ENCODE data around the gene GABARAPL2.
"Not testable (repeated sequence)": the region's sequence is repeated elsewhere in the genome, so short reads cannot be mapped to it uniquely, and the experiment has no call there.

GABARAPL2 gene

DNA sequence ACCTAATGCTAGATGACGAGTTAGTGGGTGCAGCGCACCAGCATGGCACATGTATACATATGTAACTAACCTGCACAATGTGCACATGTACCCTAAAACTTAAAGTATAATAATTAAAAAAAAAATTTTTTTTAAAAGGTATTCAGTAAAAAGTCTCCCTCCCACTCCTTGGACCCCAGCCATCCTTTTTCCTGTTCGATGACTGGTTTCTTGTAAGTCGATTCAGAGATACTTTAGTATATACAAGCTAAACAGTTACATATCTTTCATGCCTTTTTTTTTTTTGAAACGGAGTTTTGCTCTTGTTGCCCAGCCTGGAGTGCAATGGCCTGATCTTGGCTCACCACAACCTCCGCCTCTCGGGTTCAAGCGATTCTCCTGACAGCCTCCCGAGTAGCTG is 25.7 kb downstream of the GABARAPL2 start:
- not testable (repeated sequence) for DNase-seq (ENCODE audit: low read depth)

DNA sequence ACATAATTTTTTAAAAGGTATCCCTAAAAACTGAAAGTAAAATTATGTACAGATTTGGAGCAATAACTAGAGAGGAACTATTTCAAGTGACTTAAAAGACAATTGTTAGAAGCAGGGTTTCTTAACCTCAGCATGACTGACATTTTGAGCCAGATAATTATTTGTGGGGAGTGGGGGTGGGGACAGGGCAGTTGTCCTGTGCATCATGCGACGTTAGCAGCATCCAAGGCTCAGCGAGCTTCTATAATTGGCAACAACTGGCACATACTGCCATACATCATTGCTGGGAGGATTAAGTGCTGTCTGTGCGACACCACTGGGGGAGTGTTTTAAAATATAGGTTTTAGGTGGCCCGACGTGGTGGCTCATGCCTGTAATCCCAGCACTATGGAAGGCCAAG is 27.1 kb downstream of the GABARAPL2 start:
- DNase-seq (ENCODE audit: low read depth) = no peak

DNA sequence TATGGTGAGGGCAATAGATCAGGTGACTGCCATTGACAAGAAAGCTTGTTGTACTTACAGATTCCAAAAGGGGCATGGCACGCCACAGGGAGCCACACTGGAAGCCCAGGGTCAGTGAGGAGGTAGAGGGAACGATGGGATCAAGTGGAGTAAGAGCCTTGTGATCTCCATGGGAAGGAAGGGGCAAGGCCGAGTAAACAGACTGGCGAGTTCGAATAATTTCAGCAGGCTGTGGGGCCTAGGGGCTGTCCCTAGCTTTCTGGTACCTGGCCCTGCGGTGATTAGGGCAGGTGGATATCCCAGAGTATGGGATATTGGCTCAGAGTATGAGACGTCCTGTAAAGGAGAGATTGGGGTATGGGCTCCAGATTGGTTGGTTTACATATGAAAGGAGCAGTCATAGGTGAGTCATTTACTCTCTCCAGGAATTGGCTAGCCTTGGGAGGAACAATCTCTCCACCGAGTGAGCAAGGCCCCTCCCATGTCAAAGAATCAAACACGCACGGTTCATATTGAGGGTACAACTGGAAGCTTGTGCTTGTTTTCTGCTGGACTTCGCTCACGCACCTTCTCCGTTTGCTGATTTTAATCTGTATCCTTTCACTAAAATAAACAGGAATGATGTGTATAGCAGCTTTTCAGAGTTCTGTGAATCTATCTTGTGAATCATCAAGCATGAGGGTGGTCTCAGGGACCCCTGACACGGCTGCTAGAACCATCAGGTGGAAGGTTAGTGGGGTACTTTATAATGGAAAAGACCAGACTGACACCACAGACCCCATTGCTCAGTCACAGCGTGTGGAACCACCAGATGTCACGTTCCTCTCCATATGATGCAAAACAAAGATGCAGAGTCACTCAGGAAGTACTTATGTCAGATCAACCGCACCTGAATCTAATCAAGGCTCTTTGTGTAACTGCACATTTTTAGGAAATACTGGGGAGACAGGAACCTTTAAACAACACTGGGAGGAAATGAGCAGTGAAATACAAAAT is 27.9 kb downstream of the GABARAPL2 start:
- no peak for DNase-seq (ENCODE audit: low read depth)

DNA sequence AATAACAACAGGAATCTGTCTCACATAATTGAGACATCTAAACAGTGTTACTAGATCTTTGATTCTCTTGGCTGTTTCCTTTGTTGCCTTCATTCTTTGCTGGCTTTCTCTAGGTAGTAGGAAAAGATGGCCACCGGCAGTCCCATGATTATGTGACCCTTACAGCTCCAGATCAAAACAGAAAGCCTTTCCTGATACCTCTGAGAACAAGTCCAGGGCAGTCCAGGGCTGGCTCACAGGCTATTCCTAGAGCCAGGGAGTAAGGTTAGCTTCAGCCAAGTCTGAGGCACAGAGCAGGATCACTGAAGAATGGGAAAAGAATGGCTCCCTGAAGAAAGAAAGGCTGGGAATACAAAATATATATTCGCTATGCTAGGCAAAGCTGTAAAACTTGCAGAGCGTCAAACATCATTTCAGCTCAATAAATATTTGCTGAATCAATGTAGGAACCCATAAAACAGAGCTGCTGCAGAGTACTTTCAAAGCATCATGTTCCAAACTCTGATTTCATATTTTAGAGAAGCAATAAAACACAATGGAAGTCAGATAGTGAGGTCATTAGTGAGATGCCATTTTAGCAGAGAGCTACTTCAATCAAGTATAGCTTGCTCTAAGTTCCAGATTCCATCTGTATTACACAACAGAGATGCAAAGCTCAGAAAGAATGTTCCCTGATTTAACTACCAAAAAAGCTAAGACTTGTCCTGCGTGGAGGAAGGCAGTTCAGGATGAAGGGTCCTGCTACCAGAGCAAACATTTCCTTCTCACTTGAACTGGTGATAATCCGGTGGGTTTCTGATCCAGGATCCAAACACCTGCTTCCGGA is 33.5 kb downstream of the GABARAPL2 start:
- DNase-seq (ENCODE audit: low read depth) = no peak

DNA sequence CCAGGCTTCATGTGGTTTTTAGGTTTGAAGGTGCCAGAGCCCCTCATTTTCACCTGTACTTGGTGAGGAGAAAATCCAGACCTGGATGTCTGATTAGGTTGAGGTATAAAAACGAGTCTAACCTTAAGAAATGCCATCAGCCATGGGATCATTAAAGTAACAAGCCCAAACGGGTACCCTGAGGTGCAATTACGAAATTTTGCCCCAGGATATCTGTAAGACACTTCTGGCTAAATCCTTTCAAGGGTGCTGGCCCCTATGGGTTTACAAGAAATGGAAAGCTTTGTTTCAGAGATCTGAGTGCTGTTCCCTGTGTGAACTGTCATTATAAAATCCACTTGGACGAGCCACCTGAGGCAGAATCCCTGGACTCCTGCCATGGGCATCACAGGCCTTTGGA is 37.1 kb downstream of the GABARAPL2 start:
- no peak for DNase-seq (ENCODE audit: low read depth)

DNA sequence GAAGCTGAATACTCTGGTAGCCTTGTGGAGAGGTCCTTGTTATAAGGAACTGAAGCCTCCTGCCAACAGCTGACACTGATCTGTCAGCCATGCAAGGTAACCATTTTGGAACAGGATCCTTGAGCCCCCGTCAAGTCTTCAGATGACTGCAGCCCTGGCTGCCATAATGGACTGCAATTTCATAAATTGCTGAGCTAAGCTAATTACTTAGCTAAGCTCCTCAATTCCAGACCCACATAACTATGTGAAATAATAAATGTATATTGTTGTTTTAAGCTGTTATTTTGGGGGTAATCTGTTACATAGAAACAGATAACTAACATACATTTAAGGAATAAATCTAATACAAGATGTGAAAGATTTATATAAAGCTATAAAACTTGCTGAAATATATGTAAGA is 40.3 kb downstream of the GABARAPL2 start:
- no peak for DNase-seq (ENCODE audit: low read depth)

DNA sequence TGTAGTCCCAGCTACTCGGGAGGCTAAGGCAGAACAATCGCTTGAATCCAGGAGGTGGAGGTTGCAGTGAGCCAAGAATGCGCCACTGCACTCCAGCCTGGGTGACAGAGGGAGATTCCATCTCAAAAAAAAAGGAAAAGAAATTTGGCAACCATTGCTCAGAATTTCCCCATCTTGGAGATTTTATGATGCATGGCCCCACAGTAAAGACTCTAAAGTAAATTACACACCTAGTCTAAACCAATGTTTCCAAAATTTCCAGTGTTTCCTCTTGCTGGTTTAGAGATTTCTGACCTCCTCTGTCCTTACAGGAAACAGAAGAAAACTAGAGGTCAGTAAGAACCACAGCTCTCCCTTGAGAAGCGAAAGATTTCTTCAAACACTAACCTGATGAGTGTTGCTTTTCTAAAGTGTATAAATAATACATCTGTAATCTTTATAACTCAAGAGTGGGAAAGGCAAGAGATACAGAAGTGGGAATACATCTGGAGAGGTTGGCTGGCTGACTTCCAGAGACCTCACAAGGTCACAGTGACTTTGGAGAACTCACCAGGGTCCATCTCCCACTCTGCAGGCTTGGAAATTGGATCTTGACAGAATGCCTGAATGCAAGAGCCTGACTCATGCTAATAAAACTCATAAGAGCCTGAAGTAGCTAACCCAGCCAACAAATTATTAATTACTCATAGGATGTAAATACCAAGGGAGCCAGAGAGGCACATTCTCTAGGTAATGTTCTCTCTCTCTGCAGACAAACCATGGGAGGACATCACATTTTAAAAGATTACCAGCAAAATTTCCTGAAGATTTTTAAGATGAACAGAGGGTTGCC is 48.1 kb downstream of the GABARAPL2 start:
- DNase-seq (ENCODE audit: low read depth) = no peak

DNA sequence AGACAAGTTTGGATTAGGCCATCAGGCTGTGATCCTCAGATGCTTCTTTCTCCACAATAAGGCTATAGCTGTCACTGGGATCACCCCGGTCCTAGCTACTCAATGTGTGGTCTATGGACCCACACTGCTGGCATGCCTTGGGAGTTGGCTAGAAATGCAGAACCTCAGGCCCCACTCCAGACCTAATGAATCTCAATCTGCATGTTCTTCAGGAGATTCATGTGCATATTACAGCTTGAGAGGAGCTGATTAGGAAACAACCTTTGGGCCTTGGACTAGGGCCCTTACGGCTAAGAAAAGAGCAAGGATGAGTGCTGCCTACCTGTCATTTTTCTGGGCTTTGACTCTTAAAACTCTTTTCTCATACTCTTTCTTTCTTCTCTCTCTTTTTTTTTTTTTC is 49.4 kb downstream of the GABARAPL2 start:
- DNase-seq (ENCODE audit: low read depth) = no peak

DNA sequence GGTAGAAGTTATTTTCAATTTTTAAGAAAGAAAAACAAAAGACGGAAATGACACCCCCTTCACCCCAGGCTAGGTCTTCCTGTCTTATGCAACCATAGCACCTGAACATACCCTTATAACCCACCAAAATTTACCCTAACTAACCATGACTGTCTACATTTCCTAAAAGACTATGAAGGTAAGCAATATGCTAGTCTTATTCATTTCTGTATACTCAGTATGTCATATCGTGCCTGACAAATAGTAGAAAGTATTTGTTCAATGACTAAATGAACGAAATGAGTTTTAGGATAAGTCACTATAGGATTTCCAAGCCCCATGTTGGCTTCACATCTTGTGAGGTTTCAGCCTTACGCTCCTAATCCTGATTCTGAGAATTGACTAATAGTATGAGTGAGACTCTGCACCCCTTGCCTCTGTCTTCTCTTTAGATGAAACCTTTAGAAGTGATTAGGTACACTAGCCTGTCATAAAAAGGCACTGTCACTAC is 50.4 kb downstream of the GABARAPL2 start:
- DNase-seq (ENCODE audit: low read depth) = no peak

DNA sequence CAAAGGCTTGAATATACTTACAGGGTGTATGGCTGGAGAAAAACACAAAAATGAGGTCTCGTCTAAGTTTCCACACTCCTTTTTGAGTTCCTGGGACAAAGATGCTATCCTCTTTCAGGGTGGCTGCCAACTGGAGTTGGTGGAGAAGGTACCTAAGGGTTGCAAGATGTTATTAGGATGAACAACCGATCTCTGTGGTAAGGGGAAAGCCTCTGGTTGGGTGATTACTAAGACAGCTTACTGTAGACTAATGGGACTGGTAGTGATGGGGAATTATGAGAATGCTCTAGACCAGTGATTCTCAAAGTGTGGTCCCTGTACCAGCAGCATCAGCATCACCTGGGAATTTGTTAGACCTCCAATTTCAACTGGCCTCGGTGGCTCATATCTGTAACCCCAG is 50.9 kb downstream of the GABARAPL2 start:
- no peak for DNase-seq (ENCODE audit: low read depth)

DNA sequence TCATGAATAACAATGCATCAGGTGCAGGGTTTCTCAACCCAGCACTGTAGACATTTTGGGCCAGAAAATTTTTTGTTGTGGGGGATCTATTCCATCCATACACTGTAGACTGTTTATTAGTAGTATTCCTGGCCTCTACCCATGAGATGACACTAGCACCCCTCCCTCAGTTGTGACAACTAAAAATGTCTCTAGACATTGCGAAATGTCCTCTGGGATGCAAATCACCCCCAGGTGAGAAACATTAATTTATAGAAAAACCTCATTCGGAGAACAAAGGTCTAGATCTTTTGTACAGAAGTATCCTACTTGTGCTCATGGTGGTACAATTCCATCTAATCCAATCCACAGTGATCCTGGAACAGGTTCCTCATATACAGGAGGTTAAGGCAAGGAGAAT is 52.6 kb downstream of the GABARAPL2 start:
- no peak for DNase-seq (ENCODE audit: low read depth)

DNA sequence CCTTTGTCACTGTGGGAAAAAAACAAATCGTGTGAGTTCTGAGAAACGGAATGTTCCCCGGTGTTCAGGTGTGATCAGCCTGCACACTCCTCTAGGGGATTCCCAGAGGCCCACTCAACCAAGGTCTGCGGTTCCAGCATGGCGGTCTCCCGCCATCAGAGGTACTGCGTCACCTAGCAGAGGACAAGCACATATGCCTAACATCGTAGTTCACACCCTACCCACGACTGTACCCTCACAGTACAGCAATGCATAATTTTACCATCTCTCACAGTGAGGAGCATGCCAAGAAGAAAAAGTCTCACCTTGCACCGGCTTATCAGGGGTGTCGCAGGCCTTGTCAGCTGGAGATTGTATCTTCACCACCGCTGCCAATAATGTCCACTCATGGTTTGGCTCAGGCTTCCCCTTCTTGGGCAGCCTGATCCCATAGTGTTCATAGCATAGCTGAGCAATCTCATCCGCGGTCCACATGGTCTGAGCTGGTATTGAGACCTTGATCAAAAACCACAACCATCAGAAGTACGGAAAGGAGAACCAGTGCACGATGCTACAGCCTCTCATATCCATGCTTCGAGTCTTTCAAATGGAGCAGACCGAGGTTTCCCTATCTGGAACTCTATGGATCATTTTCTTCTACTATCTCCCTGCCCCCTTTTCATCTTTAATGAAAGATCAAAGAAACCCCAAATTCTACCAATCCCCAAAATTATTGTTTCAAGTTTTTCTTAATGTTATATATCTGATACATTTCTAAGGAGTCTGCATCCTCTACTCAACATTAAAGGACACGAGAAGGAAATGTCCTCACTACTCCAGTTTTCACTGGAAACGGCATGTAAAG is 54.4 kb downstream of the GABARAPL2 start:
- peak; percentile 20 for DNase-seq (ENCODE audit: low read depth)

DNA sequence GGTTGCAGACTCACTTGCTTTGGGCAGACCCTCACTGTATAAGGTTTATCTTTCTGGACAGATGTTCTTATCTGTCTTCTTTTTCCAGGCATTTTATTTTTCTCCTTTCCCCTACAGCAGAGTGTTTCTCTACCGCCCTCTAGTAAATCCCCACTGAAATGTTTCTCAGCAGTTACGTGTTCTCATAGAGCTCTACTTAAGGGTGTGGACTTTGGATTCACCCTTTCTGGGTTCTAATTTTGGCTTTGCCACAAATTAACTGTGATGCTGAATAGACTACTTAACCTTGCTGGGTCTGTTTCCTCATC is 54.9 kb downstream of the GABARAPL2 start:
- DNase-seq (ENCODE audit: low read depth) = no peak

DNA sequence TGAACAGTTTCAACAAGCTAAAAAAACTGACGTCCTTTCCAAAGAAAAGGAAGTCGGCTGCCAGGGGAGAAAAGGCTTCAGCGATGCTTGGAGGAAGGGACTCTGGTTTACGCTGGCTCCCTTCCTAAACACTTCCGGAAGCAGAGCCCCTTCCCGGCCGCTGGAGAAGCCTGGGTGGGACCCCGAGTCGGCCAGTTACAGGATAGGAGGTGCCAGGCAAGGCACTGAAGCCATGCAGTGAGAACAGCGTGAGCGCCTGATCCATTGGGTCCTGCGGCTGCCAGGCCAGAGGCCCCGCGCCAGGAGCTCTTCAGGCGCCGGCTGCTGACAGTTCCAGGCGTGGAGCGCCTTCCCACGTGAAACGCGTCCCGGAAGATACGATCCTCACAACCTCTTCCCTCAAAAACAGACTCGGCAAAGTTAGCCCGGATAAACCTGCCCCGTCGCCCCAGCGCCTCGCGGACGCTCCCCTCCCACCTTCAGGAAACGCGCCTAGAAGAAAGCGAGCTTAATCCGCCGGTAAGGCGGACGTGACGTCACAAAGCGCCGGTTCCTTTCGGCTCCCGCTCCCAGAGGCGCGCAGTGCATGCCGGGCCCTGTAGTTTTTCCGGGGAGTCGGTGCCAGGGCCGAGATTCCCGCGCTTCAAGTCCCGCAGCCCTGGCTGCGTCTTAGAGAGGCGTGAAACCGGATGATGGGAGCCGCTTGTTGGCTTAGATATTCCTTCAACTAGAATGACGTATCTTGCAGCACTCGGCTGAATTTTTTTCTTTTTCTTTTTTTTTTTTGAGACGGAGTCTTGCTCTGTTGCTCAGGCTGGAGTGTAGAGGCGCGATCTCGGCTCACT is 56.8 kb downstream of the GABARAPL2 start, which contains the start of gene ADAT1:
ADAT1 (minus strand) TSS at position 521 of the 845 bp plus-strand sequence. CDS start 2,482 bp downstream, outside the sequence.
- DNase-seq (ENCODE audit: low read depth) = peak; percentile 97

DNA sequence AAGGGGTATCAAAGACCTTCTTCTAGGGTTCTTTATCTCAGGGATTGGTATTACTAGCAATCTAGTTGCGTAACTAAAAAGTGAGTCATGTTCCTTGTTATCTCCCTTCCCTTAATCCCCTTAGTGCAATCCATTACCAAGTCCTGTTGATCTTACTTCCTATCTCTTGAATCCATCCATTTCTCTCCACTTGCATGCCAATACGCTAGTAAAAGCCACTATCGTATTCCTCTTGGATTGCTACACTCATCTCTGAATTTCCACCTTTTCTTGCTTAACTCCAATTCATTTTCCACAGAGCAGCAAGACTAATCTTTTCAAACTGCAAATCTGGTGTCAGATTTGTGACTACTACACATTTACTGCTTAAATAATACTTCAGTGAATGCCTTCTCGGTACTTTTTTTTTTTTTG is 58.7 kb downstream of the GABARAPL2 start:
- no peak for DNase-seq (ENCODE audit: low read depth)

DNA sequence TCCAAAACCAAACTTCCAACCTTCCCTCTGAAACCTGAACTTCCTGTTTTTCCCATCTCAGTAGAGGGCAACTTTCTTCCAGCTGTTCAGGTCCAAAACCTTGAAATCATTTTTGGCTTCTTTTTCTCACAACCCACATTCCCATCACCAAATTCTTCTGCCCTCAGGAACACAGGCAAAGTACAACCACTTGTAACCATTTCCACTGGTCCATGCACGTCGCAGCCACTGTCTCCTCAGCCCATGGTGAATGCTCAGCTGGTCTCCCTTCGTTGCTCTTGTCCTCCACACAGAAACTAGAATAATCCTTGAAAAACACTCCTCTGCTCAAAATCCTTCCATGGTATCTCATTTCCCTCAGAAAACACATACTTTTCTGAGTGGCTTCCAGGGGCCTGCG is 60.6 kb downstream of the GABARAPL2 start:
- no peak for DNase-seq (ENCODE audit: low read depth)

Measured in stimulated activated CD8-positive, alpha-beta memory T cell treated with anti-CD3 and anti-CD28 coated beads, Interleukin-12 subunit alpha, Interleukin-12 subunit beta, amount 100 ng/mL, for 1 hour (primary cell).